GM19023 (cell line): ENCODE data around the gene PARS2.
A peak's percentile ranks its signal among the peaks of the same experiment; 100 is the strongest.

Source experiments
- ATAC-seq: cut with Tn5 transposase; IDR thresholded peaks from one replicate; pipeline ENCODE4 v1.9.1; 2021; ENCODE audit warnings: mild to moderate bottlenecking, moderate library complexity; ENCODE audit not compliant: unreplicated experiment

Gene PARS2

GRCh38 chr1:54800041-54800898, 35.9 kb upstream of the PARS2 start:
- ATAC-seq: no peak

GRCh38 chr1:54798769-54799641, 34.7 kb upstream of the PARS2 start:
- peak; percentile 35 for ATAC-seq

GRCh38 chr1:54798206-54798605, 33.9 kb upstream of the PARS2 start:
- no peak for ATAC-seq

- no peak for ATAC-seq
Measured at GRCh38 chr1:54796902-54797301, 32.6 kb upstream of the PARS2 start.

- ATAC-seq: no peak
Measured at GRCh38 chr1:54795841-54796468, 31.6 kb upstream of the PARS2 start.

- ATAC-seq: no peak
Measured at GRCh38 chr1:54795356-54795665, 31.0 kb upstream of the PARS2 start.

GRCh38 chr1:54794451-54795355, 30.4 kb upstream of the PARS2 start:
- ATAC-seq: no peak

- ATAC-seq: no peak
Measured at GRCh38 chr1:54792686-54793282, 28.5 kb upstream of the PARS2 start.

GRCh38 chr1:54791880-54792522, 27.7 kb upstream of the PARS2 start:
- ATAC-seq: no peak

GRCh38 chr1:54788459-54788858, 24.1 kb upstream of the PARS2 start:
- no peak for ATAC-seq

GRCh38 chr1:54787604-54788003, 23.3 kb upstream of the PARS2 start:
- no peak for ATAC-seq

- ATAC-seq: no peak
Measured at GRCh38 chr1:54786778-54787177, 22.5 kb upstream of the PARS2 start.

- no peak for ATAC-seq
Measured at GRCh38 chr1:54784066-54784465, 19.7 kb upstream of the PARS2 start.

- no peak for ATAC-seq
Measured at GRCh38 chr1:54782588-54782987, 18.3 kb upstream of the PARS2 start.

- no peak for ATAC-seq
Measured at GRCh38 chr1:54782156-54782555, 17.8 kb upstream of the PARS2 start.

GRCh38 chr1:54781023-54781723, 16.9 kb upstream of the PARS2 start:
- no peak for ATAC-seq

- no peak for ATAC-seq
Measured at GRCh38 chr1:54777431-54777830, 13.1 kb upstream of the PARS2 start.

GRCh38 chr1:54777011-54777410, 12.7 kb upstream of the PARS2 start:
- ATAC-seq: no peak
